Tibial artery (tissue), 4 donors: ENCODE results near the gene ANP32A.

Experiments
- DNase-seq, 2 donors: peaks; one replicate each; pipeline ENCODE4 v3.0.0-alpha.2; 2019
- H3K27ac ChIP-seq, 2 donors: fragments of 200-600 bp; sonication (generic) in 1 of 2; 1 replicate in 1 of 2; 2 replicates in 1 of 2; pipeline ENCODE4 v1.5.1; 2018 to 2019; ENCODE audit warnings: mild to moderate bottlenecking in 1 of 2
- H3K27me3 ChIP-seq, 2 donors: fragments of 200-600 bp; sonication (generic) in 1 of 2; one replicate each; pipeline versions ENCODE4 v1.5.1 to v1.6.0; 2016 to 2019
- H3K36me3 ChIP-seq, 3 donors: fragments of 200-600 bp; sonication (generic) in 2 of 3; one replicate each; pipeline ENCODE4 v1.5.1; 2016 to 2019; ENCODE audit warnings: mild to moderate bottlenecking in 2 of 3
- H3K4me1 ChIP-seq, 4 donors: fragments of 200-600 bp; sonication (generic) in 2 of 4; 1 replicate in 3 of 4; 2 replicates in 1 of 4; pipeline ENCODE4 v1.5.1; 2016 to 2019
- H3K4me3 ChIP-seq, 2 donors: fragments of 200-600 bp; sonication (generic) in 1 of 2; 1 replicate in 1 of 2; 2 replicates in 1 of 2; pipeline ENCODE4 v1.5.1; 2018 to 2019; ENCODE audit warnings: mild to moderate bottlenecking in 2 of 2
- H3K9me3 ChIP-seq, 3 donors: fragments of 200-600 bp; sonication (generic) in 1 of 3; one replicate each; pipeline ENCODE4 v1.5.1; 2016 to 2019
- CTCF ChIP-seq, 2 experiments: fragments of 200-600 bp in 1 of 2; fragments of 450-650 bp in 1 of 2; IDR thresholded peaks; one replicate each; pipeline ENCODE4 v1.5.1; 2017 to 2019; ENCODE audit warnings: antibody characterized with exemption in 2 of 2, mild to moderate bottlenecking in 1 of 2, moderate library complexity in 1 of 2
- intact Hi-C: fragments of 100-400 bp; cut with DNase I; formaldehyde crosslinking; loops from one replicate; pipeline ENCODE4 v1.15.0; 2023; ENCODE audit warnings: low total_unique reads

Gene ANP32A

GRCh38 chr15:68843425-68844311 lies 23.0 kb upstream of the ANP32A start:
- Histone ChIP-seq H3K27ac (no peak overlapping the region), H3K27me3 (peaks cover 0 to 56% of the 10 kb centered on the region in 2 donors), H3K4me3 (peak overlapping the region; percentile 22 to 41), H3K9me3 (peaks cover 0 to 2% (median 0%) of the 10 kb centered on the region in 3 donors), H3K4me1 (peaks cover 0 to 7% (median 3%) of the 10 kb centered on the region in 4 donors), H3K36me3 (no peaks in the 10 kb centered on the region)
- no peak for DNase-seq
- intact Hi-C loops = no loop called here
- no peak for TF ChIP-seq CTCF (IDR thresholded peaks at IDR 0.05)

GRCh38 chr15:68842958-68843357 lies 22.3 kb upstream of the ANP32A start:
- no peak for DNase-seq
- Histone ChIP-seq H3K9me3 (peaks cover 0 to 9% (median 0%) of the 10 kb centered on the region in 3 donors), H3K36me3 (no peaks in the 10 kb centered on the region), H3K27me3 (peaks cover 0 to 62% of the 10 kb centered on the region in 2 donors), H3K4me3 (no peak overlapping the region), H3K27ac (no peak overlapping the region), H3K4me1 (peaks cover 0 to 7% (median 3%) of the 10 kb centered on the region in 4 donors)
- no peak for TF ChIP-seq CTCF (IDR thresholded peaks at IDR 0.05)
- intact Hi-C loops = no loop called here

GRCh38 chr15:68834346-68834745 lies 13.7 kb upstream of the ANP32A start:
- intact Hi-C loops = no loop called here

GRCh38 chr15:68833700-68834331 lies 13.1 kb upstream of the ANP32A start:
- peaks cover 0 to 22% (median 7%) of the 10 kb centered on the region in 3 donors for H3K9me3 ChIP-seq
- no peaks in the 10 kb centered on the region for H3K36me3 ChIP-seq
- peaks cover 0 to 24% of the 10 kb centered on the region in 2 donors for H3K27me3 ChIP-seq
- H3K4me1 ChIP-seq = no peaks in the 10 kb centered on the region
- no peak overlapping the region for H3K4me3 ChIP-seq
- no peak overlapping the region for H3K27ac ChIP-seq
- TF ChIP-seq CTCF (IDR thresholded peaks at IDR 0.05) = no peak
- DNase-seq = no peak
- intact Hi-C loops = no loop called here

More at GRCh38 chr15:68834346-68834745, 13.7 kb upstream of the ANP32A start:
- Histone ChIP-seq H3K4me1 (no peaks in the 10 kb centered on the region), H3K27ac (no peak overlapping the region), H3K36me3 (no peaks in the 10 kb centered on the region), H3K27me3 (peaks cover 0 to 28% of the 10 kb centered on the region in 2 donors), H3K9me3 (peaks cover 0 to 23% (median 7%) of the 10 kb centered on the region in 3 donors), H3K4me3 (no peak overlapping the region)
- no peak for TF ChIP-seq CTCF (IDR thresholded peaks at IDR 0.05)
- DNase-seq = peak in 1 of 2 donors; percentile 51

GRCh38 chr15:68830141-68830785 lies 9.6 kb upstream of the ANP32A start:
- no peak overlapping the region for H3K4me3 ChIP-seq
- intact Hi-C loops = no loop called here
- DNase-seq = no peak
- TF ChIP-seq CTCF (IDR thresholded peaks at IDR 0.05) = no peak
- peaks cover 0 to 4% (median 0%) of the 10 kb centered on the region in 3 donors for H3K9me3 ChIP-seq
- H3K36me3 ChIP-seq = no peaks in the 10 kb centered on the region
- H3K27me3 ChIP-seq = peaks cover 0 to 11% of the 10 kb centered on the region in 2 donors
- no peaks in the 10 kb centered on the region for H3K4me1 ChIP-seq
- H3K27ac ChIP-seq = no peak overlapping the region
